H1 (cell line): ENCODE measurements around the gene SCD. TPM values are rescaled to one million over a fixed set of nuclear protein-coding genes. Genes with fewer than 3 reads are reported as not detected.

ENCODE experiments used
- CTCF ChIA-PET: fragments of 300-600 bp; sonication (Branson Sonifier 250); formaldehyde crosslinking; loops from one replicate; lab custom pipeline; 2021; ENCODE audit not compliant: partially characterized antibody; lab: Charles Lee
- POLR2A ChIA-PET: fragments of 300-600 bp; sonication (Branson Sonifier 250); formaldehyde crosslinking; loops from one replicate; lab custom pipeline; 2021; ENCODE audit warnings: inconsistent platforms; ENCODE audit not compliant: partially characterized antibody; lab: Charles Lee
- DNase-seq, 2 experiments: peaks; one replicate each; pipeline versions ENCODE4 v3.0.0 to v3.0.0-alpha.2; 2010 to 2022; ENCODE audit warnings: low spot score in 2 of 2, low read depth in 1 of 2, mixed read lengths in 1 of 2
- FAIRE-seq: peaks from 2 replicates; lab custom pipeline; 2011; peaks lifted over from hg19 to GRCh38; lab: Jason Lieb, UNC
- H2AFZ ChIP-seq: 2 replicates; pipeline ENCODE4 v1.8.1; 2012; ENCODE audit warnings: low read length, inconsistent platforms
- H2AK5ac ChIP-seq: 2 replicates; pipeline ENCODE4 v1.6.1; 2013; ENCODE audit warnings: low read depth, low read length
- H2BK120ac ChIP-seq: replicated peaks from 2 replicates; pipeline ENCODE3; 2013; ENCODE audit warnings: low read depth, low read length, inconsistent platforms
- H2BK12ac ChIP-seq: 2 replicates; pipeline ENCODE4 v1.6.1; 2013; ENCODE audit warnings: low read depth, low read length
- H2BK15ac ChIP-seq: 2 replicates; pipeline ENCODE4 v1.6.1; 2013; ENCODE audit warnings: low read length
- H2BK20ac ChIP-seq: 2 replicates; pipeline ENCODE4 v1.6.1; 2013; ENCODE audit warnings: low read length
- H2BK5ac ChIP-seq: 2 replicates; pipeline ENCODE4 v1.6.1; 2013; ENCODE audit warnings: low read depth, low read length
- H3K14ac ChIP-seq: 2 replicates; pipeline ENCODE4 v1.6.1; 2013; ENCODE audit warnings: inconsistent platforms; ENCODE audit not compliant: insufficient read length
- H3K18ac ChIP-seq: 2 replicates; pipeline ENCODE4 v1.6.1; 2013; ENCODE audit warnings: low read length; ENCODE audit errors: extremely low read depth
- H3K23ac ChIP-seq: 2 replicates; pipeline ENCODE4 v1.6.1; 2013; ENCODE audit warnings: inconsistent platforms; ENCODE audit not compliant: insufficient read length
- H3K23me2 ChIP-seq: 2 replicates; pipeline ENCODE4 v1.6.1; 2013; ENCODE audit warnings: low read depth, low read length
- H3K27ac ChIP-seq: 2 replicates; pipeline ENCODE4 v1.6.1; 2011; ENCODE audit warnings: low read depth, low read length, inconsistent platforms
- H3K27me3 ChIP-seq, 4 experiments: replicated peaks in 1 of 4; 1 replicate in 1 of 4; 2 replicates in 3 of 4; pipeline versions ENCODE4 v1.6.1 to v1.8.1; 2011 to 2013; ENCODE audit warnings: low read length in 3 of 4, mild to moderate bottlenecking in 3 of 4, inconsistent platforms in 2 of 4, mixed read lengths in 2 of 4, moderate library complexity in 1 of 4; ENCODE audit not compliant: control insufficient read depth in 3 of 4, insufficient read depth in 3 of 4; ENCODE audit errors: extremely low read depth in 1 of 4
- H3K36me3 ChIP-seq, 4 experiments: 2 replicates each; pipeline versions ENCODE4 v1.6.1 to v1.8.1; 2011 to 2013; ENCODE audit warnings: mild to moderate bottlenecking in 4 of 4, low read length in 3 of 4, moderate library complexity in 2 of 4, control low read depth in 1 of 4, inconsistent platforms in 1 of 4; ENCODE audit not compliant: insufficient read depth in 4 of 4, control insufficient read depth in 2 of 4
- H3K4ac ChIP-seq: replicated peaks from 2 replicates; pipeline ENCODE3; 2013; ENCODE audit warnings: low read length, low read depth, mixed read lengths, inconsistent platforms; ENCODE audit not compliant: insufficient read length
- H3K4me1 ChIP-seq, 4 experiments: replicated peaks in 1 of 4; 1 replicate in 1 of 4; 2 replicates in 3 of 4; pipeline versions ENCODE4 v1.6.1 to v1.8.1; 2011 to 2013; ENCODE audit warnings: low read length in 3 of 4, inconsistent platforms in 2 of 4, mixed read lengths in 1 of 4; ENCODE audit not compliant: insufficient read depth in 4 of 4, control insufficient read depth in 3 of 4
- H3K4me2 ChIP-seq, 2 experiments: 2 replicates each; pipeline versions ENCODE4 v1.6.1 to v1.8.1; 2011 to 2013; ENCODE audit warnings: low read depth in 2 of 2, low read length in 2 of 2, control low read depth in 1 of 2, inconsistent platforms in 1 of 2, mild to moderate bottlenecking in 1 of 2; ENCODE audit not compliant: insufficient read depth in 1 of 2
- H3K4me3 ChIP-seq, 4 experiments: fragments of 200-600, 300-600 bp in 1 of 4; sonication (generic), shearing (Covaris generic), sonication (Bioruptor Twin) in 1 of 4; 2 replicates each; pipeline versions ENCODE4 v1.5.1 to v1.8.1; 2011 to 2016; ENCODE audit warnings: low read length in 4 of 4, low read depth in 3 of 4, control low read depth in 2 of 4, inconsistent platforms in 2 of 4, mild to moderate bottlenecking in 2 of 4, mixed read lengths in 1 of 4, moderate library complexity in 1 of 4; ENCODE audit not compliant: insufficient read depth in 2 of 4; ENCODE audit errors: extremely low read depth in 1 of 4
- H3K56ac ChIP-seq: replicated peaks from 2 replicates; pipeline ENCODE3; 2013; ENCODE audit warnings: low read depth, mild to moderate bottlenecking, mixed read lengths, low read length, inconsistent platforms; ENCODE audit not compliant: insufficient read length
- H3K79me1 ChIP-seq: 2 replicates; pipeline ENCODE4 v1.6.1; 2013; ENCODE audit warnings: low read depth, low read length, control low read depth
- H3K79me2 ChIP-seq, 2 experiments: 2 replicates each; pipeline versions ENCODE4 v1.6.1 to v1.8.1; 2012 to 2013; ENCODE audit warnings: low read length in 2 of 2, mild to moderate bottlenecking in 2 of 2, inconsistent platforms in 1 of 2; ENCODE audit not compliant: insufficient read depth in 2 of 2, control insufficient read depth in 1 of 2
- H3K9ac ChIP-seq, 4 experiments: replicated peaks in 1 of 4; 1 replicate in 1 of 4; 2 replicates in 3 of 4; pipeline versions ENCODE4 v1.6.1 to v1.8.1; 2011 to 2013; ENCODE audit warnings: low read depth in 3 of 4, low read length in 3 of 4, control low read depth in 2 of 4, mild to moderate bottlenecking in 2 of 4, moderate library complexity in 2 of 4, inconsistent platforms in 1 of 4; ENCODE audit errors: extremely low read depth in 1 of 4
- H3K9me3 ChIP-seq, 2 experiments: 2 replicates each; pipeline versions ENCODE4 v1.6.1 to v1.8.1; 2012 to 2013; ENCODE audit warnings: mild to moderate bottlenecking in 2 of 2, moderate library complexity in 2 of 2, control low read depth in 1 of 2, inconsistent platforms in 1 of 2, low read depth in 1 of 2, low read length in 1 of 2, mixed read lengths in 1 of 2; ENCODE audit not compliant: insufficient read depth in 2 of 2
- H4K20me1 ChIP-seq, 2 experiments: replicated peaks in 1 of 2; 2 replicates each; pipeline versions ENCODE3 to v1.8.1; 2011 to 2013; ENCODE audit warnings: inconsistent platforms in 2 of 2, low read length in 2 of 2, mild to moderate bottlenecking in 1 of 2; ENCODE audit not compliant: insufficient read depth in 2 of 2, control insufficient read depth in 1 of 2
- H4K5ac ChIP-seq: 2 replicates; pipeline ENCODE4 v1.6.1; 2013; ENCODE audit warnings: low read length, low read depth, mixed read lengths, inconsistent platforms; ENCODE audit not compliant: insufficient read length
- H4K8ac ChIP-seq: 2 replicates; pipeline ENCODE4 v1.8.0; 2013; ENCODE audit warnings: mild to moderate bottlenecking, moderate library complexity, low read length, inconsistent platforms; ENCODE audit not compliant: insufficient read depth; ENCODE audit errors: extremely low read depth
- H4K91ac ChIP-seq: replicated peaks from 2 replicates; pipeline ENCODE3; 2013; ENCODE audit warnings: low read length, mixed read lengths, inconsistent platforms; ENCODE audit not compliant: insufficient read length
- ATF2 ChIP-seq: IDR thresholded peaks from 2 replicates; pipeline ENCODE4 v1.6.1; 2012; ENCODE audit warnings: low read length, inconsistent platforms
- BCL11A ChIP-seq, 2 experiments: IDR thresholded peaks; one replicate each; pipeline ENCODE4 v1.6.1; 2011; ENCODE audit warnings: low read depth in 2 of 2, low read length in 2 of 2, mild to moderate bottlenecking in 2 of 2
- CBX5 ChIP-seq: fragments of 300-800, 300-1000 bp; sonication (generic); IDR thresholded peaks from 2 replicates; pipeline ENCODE4 v1.7.1; 2016; ENCODE audit warnings: antibody characterized with exemption, low read length, low read depth
- FOSL1 ChIP-seq: IDR thresholded peaks from 2 replicates; pipeline ENCODE4 v1.6.1; 2011; ENCODE audit warnings: mild to moderate bottlenecking, low read depth, low read length, moderate library complexity; ENCODE audit not compliant: insufficient read depth
- JUN ChIP-seq: IDR thresholded peaks from 2 replicates; pipeline ENCODE4 v1.6.1; 2011; ENCODE audit warnings: low read depth, mild to moderate bottlenecking, improper control_type of control experiment, low read length
- MAX ChIP-seq: IDR thresholded peaks from 2 replicates; pipeline ENCODE4 v1.6.1; 2012; ENCODE audit warnings: inconsistent platforms
- NANOG ChIP-seq: IDR thresholded peaks from 2 replicates; pipeline ENCODE4 v1.6.1; 2011; ENCODE audit warnings: low read length, low read depth, mild to moderate bottlenecking, inconsistent platforms; ENCODE audit not compliant: insufficient read depth, poor library complexity, severe bottlenecking
- POLR2AphosphoS5 ChIP-seq: IDR thresholded peaks from 2 replicates; pipeline ENCODE4 v1.6.1; 2011; ENCODE audit warnings: low read depth, low read length
- RNF2 ChIP-seq: fragments of 200-900, 300-1000 bp; sonication (generic); IDR thresholded peaks from 2 replicates; pipeline ENCODE4 v1.7.1; 2016; ENCODE audit warnings: borderline replicate concordance, low read depth, mild to moderate bottlenecking, antibody characterized with exemption, low read length; ENCODE audit not compliant: poor library complexity, severe bottlenecking; ENCODE audit errors: missing control alignments
- TBP ChIP-seq: IDR thresholded peaks from 2 replicates; pipeline ENCODE4 v1.6.1; 2011; ENCODE audit warnings: low read depth, low read length, improper control_type of control experiment
- TEAD4 ChIP-seq: IDR thresholded peaks from 2 replicates; pipeline ENCODE4 v1.6.1; 2012; ENCODE audit warnings: low read depth, low read length, inconsistent platforms, mixed read lengths
- WGBS, 2 experiments: shearing (Covaris generic) in 1 of 2; methylation state at CpG; one replicate each; pipeline versions ENCODE4 v1.1.6 to v1.1.7; 2013 to 2015; ENCODE audit warnings: low lambda C conversion rate in 2 of 2, mixed read lengths in 2 of 2, inconsistent platforms in 1 of 2, low coverage in 1 of 2, missing lambda C conversion rate in 1 of 2; ENCODE audit not compliant: insufficient replicate concordance in 2 of 2, insufficient coverage in 1 of 2, insufficient read length in 1 of 2; ENCODE audit errors: extremely low coverage in 1 of 2, missing lambda C conversion rate in 1 of 2; 5-methylcytosine and 5-hydroxymethylcytosine counted together
- polyA plus RNA-seq, 7 experiments: library from polyadenylated mRNA; depleted of rRNA in 3 of 7; stranded (reverse) in 5 of 7; unstranded in 2 of 7; fragments of >200 nt in 5 of 7; fragments of 200-250 nt in 2 of 7; gene quantifications; 1 replicate in 5 of 7; 2 replicates in 1 of 7; 4 replicates in 1 of 7; pipeline versions ENCODE4 v1.2.1 to v1.2.3, GENCODE V29; 2011 to 2013; ENCODE audit warnings: missing spikeins in 2 of 7, mixed read lengths in 2 of 7
- total RNA-seq: library from RNA; stranded (reverse); fragmentation: NEBNext Ultra II Directional; extraction: Animal tissue kit (Norgen Biotek cat#: 25700); gene quantifications from 2 replicates; pipeline ENCODE4 v1.2.1, GENCODE V29; 2021

SCD gene
- total and polyA plus RNA-seq, 2 of the 8 experiments (the other 6 are each of a cell fraction or from before 2014, with no cell fraction given), result 397 to 621 TPM

- H3K36me3 ChIP-seq, result no peaks in the 10 kb centered on the region
- FAIRE-seq, result no peak
- TF ChIP-seq RNF2, result no peak
- TF ChIP-seq JUN, result no peak
- no peak for TF ChIP-seq CBX5
- no peak for TF ChIP-seq MAX
- TF ChIP-seq BCL11A (IDR thresholded peaks at IDR 0.05; ENCODE audit: low read depth in 2 of 2, low read length in 2 of 2), result no peak
- no peak for TF ChIP-seq TEAD4
- TF ChIP-seq TBP, result no peak
- no peak for TF ChIP-seq POLR2AphosphoS5
- no peak for TF ChIP-seq FOSL1
- TF ChIP-seq NANOG, result no peak
- no peak for TF ChIP-seq ATF2
Observed at GRCh38 chr10:100318207-100318606, 28.8 kb upstream of the SCD start.

More at GRCh38 chr10:100318207-100318606, 28.8 kb upstream of the SCD start:
- H4K8ac ChIP-seq, result no peak overlapping the region
- H3K79me2 ChIP-seq, result no peaks in the 10 kb centered on the region
- no peak for DNase-seq
- ChIA-PET POLR2A (interaction anchor here (0.6 kb wide), 1 partner anchor 28 kb away, joined by 3 read pairs; no protein-coding TSS in a partner anchor), CTCF (interaction anchor here (0.6 to 2.9 kb wide), 2 partner anchors 14 to 29 kb away, joined by 3 to 12 read pairs; no protein-coding TSS in a partner anchor)
- no peak overlapping the region for H2AK5ac ChIP-seq
- H2BK120ac ChIP-seq, result no peak overlapping the region
- H3K4ac ChIP-seq, result no peak overlapping the region
- H3K79me1 ChIP-seq, result no peaks in the 10 kb centered on the region
- H2BK20ac ChIP-seq, result no peak overlapping the region
- no peak overlapping the region for H4K91ac ChIP-seq
- no peak overlapping the region for H3K23ac ChIP-seq
- H3K4me1 ChIP-seq, result no peaks in the 10 kb centered on the region
- H3K27me3 ChIP-seq, result no peaks in the 10 kb centered on the region
- WGBS, 2 experiments, result 88% methylated on average over 4 of the region's 4 CpGs; no CpG with 5 or more reads in 1 of the 2 experiments
- no peak overlapping the region for H3K4me2 ChIP-seq
- H3K9me3 ChIP-seq, result no peaks in the 10 kb centered on the region
- no peak overlapping the region for H3K27ac ChIP-seq
- H3K23me2 ChIP-seq, result no peaks in the 10 kb centered on the region
- no peaks in the 10 kb centered on the region for H4K20me1 ChIP-seq
- no peak overlapping the region for H3K9ac ChIP-seq
- H3K18ac ChIP-seq, result no peak overlapping the region
- H3K4me3 ChIP-seq, result no peak overlapping the region
- no peak overlapping the region for H3K56ac ChIP-seq
- H2BK15ac ChIP-seq, result no peak overlapping the region
- H2AFZ ChIP-seq, result no peak overlapping the region
- H3K14ac ChIP-seq, result no peak overlapping the region
- H2BK12ac ChIP-seq, result no peak overlapping the region
- H2BK5ac ChIP-seq, result no peak overlapping the region
- no peak overlapping the region for H4K5ac ChIP-seq
